Neural progenitor cell (in vitro differentiated cells): ENCODE results near the gene CYBC1. TPM values are rescaled to one million over a fixed set of nuclear protein-coding genes. Genes with fewer than 3 reads are reported as not detected.
A peak's percentile ranks its signal among the peaks of the same experiment; 100 is the strongest.

Source experiments
- DNase-seq: peaks from one replicate; pipeline ENCODE4 v3.0.0-alpha.2; 2016; ENCODE audit warnings: low spot score
- H2AFZ ChIP-seq: fragments of 200-600 bp; sonication (generic); replicated peaks from 2 replicates; pipeline ENCODE4 v1.6.1; 2016; ENCODE audit warnings: antibody characterized with exemption
- H3F3A ChIP-seq: fragments of 200-600 bp; sonication (generic); 2 replicates; pipeline ENCODE4 v1.6.1; 2016; ENCODE audit warnings: antibody characterized with exemption, low read depth
- H3K27ac ChIP-seq: fragments of 200-600 bp; sonication (generic); 2 replicates; pipeline ENCODE4 v1.5.1; 2016; ENCODE audit warnings: mild to moderate bottlenecking
- H3K27me3 ChIP-seq: fragments of 200-600 bp; sonication (generic); 2 replicates; pipeline ENCODE4 v1.6.1; 2016; ENCODE audit warnings: mild to moderate bottlenecking, moderate library complexity
- H3K36me3 ChIP-seq: fragments of 200-600 bp; sonication (generic); 2 replicates; pipeline ENCODE4 v1.5.1; 2016
- H3K4me1 ChIP-seq: fragments of 200-600 bp; sonication (generic); 2 replicates; pipeline ENCODE4 v1.6.1; 2016; ENCODE audit warnings: mixed run types
- H3K4me2 ChIP-seq: fragments of 200-600 bp; sonication (generic); 2 replicates; pipeline ENCODE4 v1.6.1; 2016
- H3K4me3 ChIP-seq: fragments of 200-600 bp; sonication (generic); 2 replicates; pipeline ENCODE4 v1.5.1; 2016
- H3K79me2 ChIP-seq: fragments of 200-600 bp; sonication (generic); 2 replicates; pipeline ENCODE4 v1.6.1; 2016; ENCODE audit warnings: low read depth
- H3K9ac ChIP-seq: fragments of 200-600 bp; sonication (generic); 2 replicates; pipeline ENCODE4 v1.6.1; 2016
- H3K9me3 ChIP-seq: fragments of 200-600 bp; sonication (generic); 2 replicates; pipeline ENCODE4 v1.5.1; 2016; ENCODE audit warnings: low read depth
- H4K20me1 ChIP-seq: fragments of 200-600 bp; sonication (generic); 2 replicates; pipeline ENCODE4 v1.6.1; 2016; ENCODE audit warnings: low read depth
- H3K27ac Mint-ChIP-seq: 3 replicates; pipeline ENCODE4 v1.8.0; 2021; ENCODE audit warnings: mixed read lengths
- H3K27me3 Mint-ChIP-seq: 2 replicates; pipeline ENCODE4 v1.8.0; 2022; ENCODE audit warnings: low read depth, mild to moderate bottlenecking, inconsistent platforms, moderate library complexity, mixed read lengths; ENCODE audit not compliant: insufficient read depth
- H3K36me3 Mint-ChIP-seq: 3 replicates; pipeline ENCODE4 v1.8.0; 2021; ENCODE audit warnings: mixed read lengths
- H3K4me1 Mint-ChIP-seq: 3 replicates; pipeline ENCODE4 v1.8.0; 2021; ENCODE audit warnings: mixed read lengths
- H3K4me3 Mint-ChIP-seq: 3 replicates; pipeline ENCODE4 v1.8.0; 2021; ENCODE audit warnings: mild to moderate bottlenecking, moderate library complexity, mixed read lengths
- H3K9me3 Mint-ChIP-seq: 3 replicates; pipeline ENCODE4 v1.8.0; 2020; ENCODE audit warnings: mixed read lengths
- EZH2 ChIP-seq: fragments of 200-600 bp; sonication (generic); IDR thresholded peaks from 2 replicates; pipeline ENCODE4 v1.6.1; 2017; ENCODE audit warnings: antibody characterized with exemption, mild to moderate bottlenecking, moderate library complexity
- EZH2phosphoT487 ChIP-seq: fragments of 200-600 bp; sonication (generic); IDR thresholded peaks from 2 replicates; pipeline ENCODE4 v1.6.1; 2017; ENCODE audit warnings: antibody characterized with exemption
- total RNA-seq: library from RNA; depleted of rRNA; stranded (reverse); fragments of >200 nt; gene quantifications from 2 replicates; pipeline ENCODE4 v1.2.3, GENCODE V29; 2015; ENCODE audit warnings: low replicate concordance
- TF ChIP-seq, protein P1 (sequence below): fragments of 200-600 bp; sonication (generic); IDR thresholded peaks from 2 replicates; pipeline ENCODE4 v1.5.1; 2017; ENCODE audit warnings: antibody characterized with exemption, mild to moderate bottlenecking

CYBC1 gene
- total RNA-seq, 1 donor from 2014 or later: 75.1 TPM

DNA sequence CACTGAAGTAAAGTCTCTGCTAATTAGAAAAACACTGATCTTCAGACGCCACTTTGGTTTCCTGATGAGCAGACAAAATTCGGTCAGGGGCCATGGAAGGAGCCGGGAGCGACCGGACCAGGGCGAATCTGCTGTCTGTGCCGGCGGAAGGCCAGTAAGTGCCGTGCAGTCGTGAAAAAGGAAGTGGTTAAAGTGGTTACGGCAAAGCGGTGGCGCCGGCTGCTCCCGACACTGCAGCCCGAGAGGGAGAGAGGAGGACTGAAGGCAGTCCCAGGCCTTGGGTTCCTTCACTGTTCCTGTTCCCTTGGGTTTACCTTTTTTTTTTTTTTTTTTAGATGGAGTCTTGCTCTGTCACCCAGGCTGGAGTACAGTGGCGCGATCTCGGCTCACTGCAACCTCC lies 49.7 kb downstream of the CYBC1 start:
- Histone ChIP-seq H3K27me3 (no peaks in the 10 kb centered on the region), H3K4me1 (no peaks in the 10 kb centered on the region), H4K20me1 (no peaks in the 10 kb centered on the region), H3K4me3 (no peak overlapping the region), H3K79me2 (no peaks in the 10 kb centered on the region), H3K9ac (no peak overlapping the region), H3K27ac (no peak overlapping the region), H2AFZ (no peak overlapping the region), H3K4me2 (no peak overlapping the region), H3F3A (no peaks in the 10 kb centered on the region), H3K9me3 (no peaks in the 10 kb centered on the region), H3K36me3 (no peaks in the 10 kb centered on the region)
- Mint-ChIP-seq H3K4me3 (peak overlapping the region; percentile 50), H3K4me1 (peaks cover 7% of the 10 kb centered on the region), H3K27me3 (no peaks in the 10 kb centered on the region), H3K9me3 (no peaks in the 10 kb centered on the region), H3K27ac (no peak overlapping the region), H3K36me3 (peaks cover 15% of the 10 kb centered on the region)
- TF ChIP-seq, protein P1, sequence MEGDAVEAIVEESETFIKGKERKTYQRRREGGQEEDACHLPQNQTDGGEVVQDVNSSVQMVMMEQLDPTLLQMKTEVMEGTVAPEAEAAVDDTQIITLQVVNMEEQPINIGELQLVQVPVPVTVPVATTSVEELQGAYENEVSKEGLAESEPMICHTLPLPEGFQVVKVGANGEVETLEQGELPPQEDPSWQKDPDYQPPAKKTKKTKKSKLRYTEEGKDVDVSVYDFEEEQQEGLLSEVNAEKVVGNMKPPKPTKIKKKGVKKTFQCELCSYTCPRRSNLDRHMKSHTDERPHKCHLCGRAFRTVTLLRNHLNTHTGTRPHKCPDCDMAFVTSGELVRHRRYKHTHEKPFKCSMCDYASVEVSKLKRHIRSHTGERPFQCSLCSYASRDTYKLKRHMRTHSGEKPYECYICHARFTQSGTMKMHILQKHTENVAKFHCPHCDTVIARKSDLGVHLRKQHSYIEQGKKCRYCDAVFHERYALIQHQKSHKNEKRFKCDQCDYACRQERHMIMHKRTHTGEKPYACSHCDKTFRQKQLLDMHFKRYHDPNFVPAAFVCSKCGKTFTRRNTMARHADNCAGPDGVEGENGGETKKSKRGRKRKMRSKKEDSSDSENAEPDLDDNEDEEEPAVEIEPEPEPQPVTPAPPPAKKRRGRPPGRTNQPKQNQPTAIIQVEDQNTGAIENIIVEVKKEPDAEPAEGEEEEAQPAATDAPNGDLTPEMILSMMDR: no peak
- TF ChIP-seq EZH2 (no peak), EZH2phosphoT487 (no peak)
- DNase-seq: no peak

GRCh38 chr17:82400206-82400605 lies 50.3 kb downstream of the CYBC1 start:
- Histone ChIP-seq H3K27me3 (no peaks in the 10 kb centered on the region), H4K20me1 (no peaks in the 10 kb centered on the region), H3K4me1 (no peaks in the 10 kb centered on the region), H3K4me3 (no peak overlapping the region), H3F3A (no peaks in the 10 kb centered on the region), H3K27ac (no peak overlapping the region), H3K9ac (no peak overlapping the region), H3K4me2 (no peak overlapping the region), H3K36me3 (no peaks in the 10 kb centered on the region), H3K79me2 (no peaks in the 10 kb centered on the region), H2AFZ (no peak overlapping the region), H3K9me3 (no peaks in the 10 kb centered on the region)
- H3K27me3 Mint-ChIP-seq: no peaks in the 10 kb centered on the region
- H3K9me3 Mint-ChIP-seq: no peaks in the 10 kb centered on the region
- peaks cover 7% of the 10 kb centered on the region for H3K4me1 Mint-ChIP-seq
- TF ChIP-seq, protein P1: no peak
- TF ChIP-seq EZH2phosphoT487 (no peak), EZH2 (no peak)
- no peak overlapping the region for H3K4me3 Mint-ChIP-seq
- H3K27ac Mint-ChIP-seq: peak overlapping the region; percentile 76
- peaks cover 14% of the 10 kb centered on the region for H3K36me3 Mint-ChIP-seq
- DNase-seq: no peak

DNA sequence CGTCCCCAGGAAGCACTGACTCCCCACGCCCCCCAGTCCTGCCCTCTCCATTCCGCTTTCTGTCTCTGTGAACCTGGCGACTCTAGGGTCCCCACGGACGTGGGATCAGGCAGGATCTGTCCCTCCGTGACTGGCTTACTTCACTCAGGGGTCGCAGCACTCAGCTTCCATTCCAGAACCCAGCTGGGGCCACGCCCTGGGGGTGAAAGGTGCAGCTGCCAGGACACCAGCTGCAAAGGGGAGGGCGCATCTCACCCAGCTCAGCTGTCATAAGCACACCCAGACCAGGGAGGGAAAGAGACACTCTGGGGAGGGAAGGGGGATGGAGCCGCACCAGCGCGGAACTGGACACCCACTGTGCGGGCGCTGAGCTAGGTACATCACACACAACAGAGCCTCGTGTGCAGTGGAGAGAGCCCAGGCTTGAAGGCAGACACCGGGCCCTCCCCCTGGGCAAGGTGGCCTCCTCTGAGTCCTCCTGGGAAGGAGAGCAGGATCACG lies 50.9 kb downstream of the CYBC1 start:
- Mint-ChIP-seq H3K4me3 (no peak overlapping the region), H3K27ac (peak overlapping the region; percentile 81), H3K36me3 (peaks cover 13% of the 10 kb centered on the region), H3K9me3 (no peaks in the 10 kb centered on the region), H3K27me3 (peaks cover 3% of the 10 kb centered on the region), H3K4me1 (peaks cover 7% of the 10 kb centered on the region)
- TF ChIP-seq, protein P1: no peak
- TF ChIP-seq EZH2 (no peak), EZH2phosphoT487 (no peak)
- no peak for DNase-seq
- no peaks in the 10 kb centered on the region for H4K20me1 ChIP-seq
- no peaks in the 10 kb centered on the region for H3K27me3 ChIP-seq
- H3F3A ChIP-seq: no peaks in the 10 kb centered on the region
- no peaks in the 10 kb centered on the region for H3K79me2 ChIP-seq
- H3K9me3 ChIP-seq: no peaks in the 10 kb centered on the region
- H3K36me3 ChIP-seq: no peaks in the 10 kb centered on the region
- H3K4me2 ChIP-seq: no peak overlapping the region
- no peak overlapping the region for H3K9ac ChIP-seq
- H3K27ac ChIP-seq: no peak overlapping the region
- H3K4me3 ChIP-seq: no peak overlapping the region
- H3K4me1 ChIP-seq: no peaks in the 10 kb centered on the region
- no peak overlapping the region for H2AFZ ChIP-seq
